ENCODE results near the gene CDC42SE1.

Gene CDC42SE1

GRCh38 chr1:151009674-151010345 is 49.6 kb downstream of the CDC42SE1 start:
- DNase-seq (ENCODE audit: low read depth) = no peak
- H3K4me3 ChIP-seq (ENCODE audit: low read depth, low read length) = peak overlapping the region; percentile 16
- no peak for TF ChIP-seq MAX (IDR thresholded peaks at IDR 0.05; ENCODE audit: low read depth, low read length)
- TF ChIP-seq MYC (IDR thresholded peaks at IDR 0.05; ENCODE audit: low read depth, low read length) = no peak
- TF ChIP-seq POLR2A (IDR thresholded peaks at IDR 0.05; ENCODE audit: extremely low read depth, insufficient read length) = no peak
- TF ChIP-seq CTCF (IDR thresholded peaks at IDR 0.05; ENCODE audit: low read depth, low read length) = no peak

- H3K4me3 ChIP-seq (ENCODE audit: low read depth, low read length) = peak overlapping the region; percentile 92
- no peak for TF ChIP-seq POLR2A (IDR thresholded peaks at IDR 0.05; ENCODE audit: extremely low read depth, insufficient read length)
- no peak for TF ChIP-seq CTCF (IDR thresholded peaks at IDR 0.05; ENCODE audit: low read depth, low read length)
- TF ChIP-seq MAX (IDR thresholded peaks at IDR 0.05; ENCODE audit: low read depth, low read length) = no peak
- TF ChIP-seq MYC (IDR thresholded peaks at IDR 0.05; ENCODE audit: low read depth, low read length) = no peak
- DNase-seq (ENCODE audit: low read depth) = no peak
These were observed 50.2 kb downstream of the CDC42SE1 start for GRCh38 chr1:151009206-151009587.

GRCh38 chr1:151008244-151009205 is 50.9 kb downstream of the CDC42SE1 start, which contains the start of gene PRUNE1:
TSS of gene PRUNE1 (plus strand) at chr1:151008449. CDS start at chr1:151008633, 184 bp downstream.
- TF ChIP-seq MYC (IDR thresholded peaks at IDR 0.05; ENCODE audit: low read depth, low read length) (peak; percentile 36; the same call in 1 of the 2 replicates), CTCF (IDR thresholded peaks at IDR 0.05; ENCODE audit: low read depth, low read length) (no peak), MAX (IDR thresholded peaks at IDR 0.05; ENCODE audit: low read depth, low read length) (0 out of 2 replicates have a peak, but pooled peaks have one; percentile 39), POLR2A (IDR thresholded peaks at IDR 0.05; ENCODE audit: extremely low read depth, insufficient read length) (peak; percentile 43)
- peak within 1 kb of the TSS; percentile 92 for H3K4me3 ChIP-seq (ENCODE audit: low read depth, low read length)
- peak; percentile 93 for DNase-seq (ENCODE audit: low read depth)

GRCh38 chr1:151007853-151008243 is 51.6 kb downstream of the CDC42SE1 start:
- TF ChIP-seq MYC (IDR thresholded peaks at IDR 0.05; ENCODE audit: low read depth, low read length) (no peak), POLR2A (IDR thresholded peaks at IDR 0.05; ENCODE audit: extremely low read depth, insufficient read length) (no peak), CTCF (IDR thresholded peaks at IDR 0.05; ENCODE audit: low read depth, low read length) (no peak), MAX (IDR thresholded peaks at IDR 0.05; ENCODE audit: low read depth, low read length) (no peak)
- DNase-seq (ENCODE audit: low read depth) = no peak
- H3K4me3 ChIP-seq (ENCODE audit: low read depth, low read length) = peak overlapping the region; percentile 49

GRCh38 chr1:151006327-151007052 is 52.9 kb downstream of the CDC42SE1 start, which contains the start of gene MINDY1:
TSS of gene MINDY1 (minus strand) at chr1:151006902. CDS start at chr1:151002617, 4,285 bp downstream.
- DNase-seq (ENCODE audit: low read depth) = peak; percentile 84
- TF ChIP-seq MAX (IDR thresholded peaks at IDR 0.05; ENCODE audit: low read depth, low read length) (no peak), CTCF (IDR thresholded peaks at IDR 0.05; ENCODE audit: low read depth, low read length) (peak; percentile 45), POLR2A (IDR thresholded peaks at IDR 0.05; ENCODE audit: extremely low read depth, insufficient read length) (peak; percentile 18)
- peak within 1 kb of the TSS; percentile 68 for H3K4me3 ChIP-seq (ENCODE audit: low read depth, low read length)

All from NB4 (cell line).